GM18511 (cell line): ENCODE results near the gene PTGES.

Experiments
- ATAC-seq: cut with Tn5 transposase; IDR thresholded peaks from one replicate; pipeline ENCODE4 v1.9.1; 2021; ENCODE audit warnings: mild to moderate bottlenecking, moderate library complexity; ENCODE audit not compliant: unreplicated experiment

Gene PTGES

GRCh38 chr9:129696944-129697655, 55.7 kb downstream of the PTGES start:
- ATAC-seq = no peak

GRCh38 chr9:129695870-129696269, 57.0 kb downstream of the PTGES start:
- no peak for ATAC-seq

DNA sequence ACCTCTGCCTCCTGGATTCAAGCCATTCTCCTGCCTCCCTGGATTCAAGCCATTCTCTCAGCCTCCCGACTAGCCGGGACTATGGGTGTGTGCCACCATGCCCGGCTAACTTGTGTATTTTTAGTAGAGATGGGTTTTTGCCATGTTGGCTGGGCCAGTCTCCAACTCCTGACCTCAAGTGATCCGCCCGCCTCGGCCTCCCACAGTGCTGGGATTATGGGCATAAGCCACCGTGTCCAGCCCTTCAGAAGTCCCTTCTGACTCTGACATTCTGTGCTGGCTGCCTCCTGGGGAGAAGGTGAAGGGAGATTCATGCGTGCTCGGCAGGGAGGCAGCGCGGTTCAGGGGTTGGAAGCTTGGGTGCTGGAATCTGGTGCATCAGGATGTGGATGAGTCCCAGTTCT, 58.6 kb downstream of the PTGES start:
- no peak for ATAC-seq

DNA sequence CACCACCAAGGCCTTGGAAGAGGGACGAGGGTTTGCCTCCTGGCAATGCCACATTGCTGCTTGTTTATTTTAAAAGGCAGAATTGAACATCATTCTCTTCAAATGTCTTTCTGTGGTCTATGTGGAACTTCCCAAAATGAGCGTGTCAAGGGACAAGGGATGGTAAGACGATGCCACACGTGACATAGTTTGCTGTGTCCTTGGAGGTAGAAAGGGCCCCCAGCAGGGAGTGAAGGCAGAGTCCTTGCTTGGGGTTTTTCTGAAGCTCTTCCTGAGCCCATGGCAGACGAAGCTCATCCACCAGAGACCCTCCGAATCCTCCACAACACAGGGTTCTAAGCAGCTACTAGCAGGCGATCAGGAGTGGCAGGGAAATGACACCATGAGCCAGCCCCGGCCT, 59.1 kb downstream of the PTGES start:
- no peak for ATAC-seq

GRCh38 chr9:129692534-129692933, 60.3 kb downstream of the PTGES start:
- ATAC-seq = no peak
